Measurements from ENCODE around the gene TCEANC2.

DNA sequence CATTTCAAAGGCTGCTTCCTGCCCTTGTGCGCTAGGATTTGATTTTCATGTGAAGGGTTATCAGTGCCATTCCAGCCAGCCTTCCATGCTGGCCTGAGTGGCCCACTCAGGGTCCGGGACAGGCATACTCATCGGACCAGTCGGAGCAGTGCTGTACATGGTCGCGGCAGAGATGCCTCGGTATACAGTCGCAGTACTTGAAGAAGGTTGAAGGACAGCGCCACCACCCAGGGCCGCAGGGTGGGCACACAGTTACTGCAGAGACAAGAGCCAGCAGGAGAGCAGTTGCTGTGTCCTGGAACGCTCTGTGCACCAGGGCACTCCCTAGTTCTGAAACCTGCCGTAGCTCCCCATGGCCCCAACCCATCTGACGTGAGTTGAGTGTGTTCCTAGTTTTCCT lies 44.5 kb upstream of the TCEANC2 start:
- TF ChIP-seq, protein P1, sequence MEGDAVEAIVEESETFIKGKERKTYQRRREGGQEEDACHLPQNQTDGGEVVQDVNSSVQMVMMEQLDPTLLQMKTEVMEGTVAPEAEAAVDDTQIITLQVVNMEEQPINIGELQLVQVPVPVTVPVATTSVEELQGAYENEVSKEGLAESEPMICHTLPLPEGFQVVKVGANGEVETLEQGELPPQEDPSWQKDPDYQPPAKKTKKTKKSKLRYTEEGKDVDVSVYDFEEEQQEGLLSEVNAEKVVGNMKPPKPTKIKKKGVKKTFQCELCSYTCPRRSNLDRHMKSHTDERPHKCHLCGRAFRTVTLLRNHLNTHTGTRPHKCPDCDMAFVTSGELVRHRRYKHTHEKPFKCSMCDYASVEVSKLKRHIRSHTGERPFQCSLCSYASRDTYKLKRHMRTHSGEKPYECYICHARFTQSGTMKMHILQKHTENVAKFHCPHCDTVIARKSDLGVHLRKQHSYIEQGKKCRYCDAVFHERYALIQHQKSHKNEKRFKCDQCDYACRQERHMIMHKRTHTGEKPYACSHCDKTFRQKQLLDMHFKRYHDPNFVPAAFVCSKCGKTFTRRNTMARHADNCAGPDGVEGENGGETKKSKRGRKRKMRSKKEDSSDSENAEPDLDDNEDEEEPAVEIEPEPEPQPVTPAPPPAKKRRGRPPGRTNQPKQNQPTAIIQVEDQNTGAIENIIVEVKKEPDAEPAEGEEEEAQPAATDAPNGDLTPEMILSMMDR (conservative IDR thresholded peaks at IDR 0.05), result no peak
- TF ChIP-seq ZFX (IDR thresholded peaks at IDR 0.05), result no peak
